ENCODE data around the gene ANK3.

- TF ChIP-seq GATA2 (IDR thresholded peaks at IDR 0.05; ENCODE audit: low read depth, low read length) (no peak), GATA3 (IDR thresholded peaks at IDR 0.05; ENCODE audit: low read depth, low read length) (no peak)
These were observed 409.3 kb downstream of the ANK3 start for GRCh38 chr10:59980356-59980755.
